ENCODE data around the gene TMEM87B. TPM values are rescaled to one million over a fixed set of nuclear protein-coding genes. Genes with fewer than 3 reads are reported as not detected.
A peak's percentile ranks its signal among the peaks of the same experiment; 100 is the strongest.

TMEM87B gene
- total RNA-seq, 1 experiment from 2014 or later, result 24.4 TPM

DNA sequence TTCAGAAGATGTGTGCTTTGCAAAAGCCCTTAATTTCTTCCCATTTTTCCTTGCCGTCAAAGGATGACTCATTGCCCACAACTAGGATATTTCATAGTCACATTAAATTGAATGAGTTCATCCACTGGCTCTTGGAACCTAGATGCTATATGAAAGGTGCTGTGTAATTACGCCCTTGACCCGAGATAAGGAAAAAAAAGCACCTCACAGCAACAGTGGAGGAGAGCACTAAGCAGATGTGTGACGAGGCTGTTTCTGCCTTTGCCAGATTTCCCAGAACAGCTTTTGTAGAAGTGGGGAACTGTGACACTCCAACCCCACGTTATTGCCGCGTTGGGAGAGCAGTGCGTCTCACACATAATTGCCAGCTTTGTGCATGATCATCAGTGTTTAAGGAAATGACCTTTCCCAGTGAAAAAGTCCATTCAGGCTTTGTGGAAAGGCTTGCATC, 33.3 kb upstream of the TMEM87B start:
- intact Hi-C loops (cut with micrococcal nuclease; ENCODE audit: unreplicated experiment), result no loop called here

DNA sequence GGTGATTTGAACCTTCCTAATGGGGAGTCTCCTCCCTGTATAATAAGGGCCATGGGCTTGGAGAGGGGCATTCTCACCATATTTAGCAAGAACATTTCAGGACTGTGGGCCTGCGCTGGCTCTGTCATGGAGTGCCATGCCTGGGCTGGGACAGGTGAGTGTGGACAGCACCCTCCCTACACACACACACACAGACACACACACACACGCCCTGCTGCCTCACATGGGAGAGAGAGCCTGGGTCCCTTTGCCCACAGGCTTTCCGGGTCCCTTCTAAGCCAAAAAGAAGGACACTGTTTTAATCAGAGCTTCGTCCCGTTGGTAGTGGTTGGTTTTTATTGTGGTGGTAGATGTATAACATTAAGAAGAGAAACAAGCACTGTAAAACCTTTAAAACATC, 31.4 kb upstream of the TMEM87B start:
- no peak overlapping the region for H3K27ac ChIP-seq
- POLR2A ChIA-PET (ENCODE audit: unreplicated experiment), result no interaction called here
- no peak overlapping the region for H3K4me3 ChIP-seq
- no peaks in the 10 kb centered on the region for H3K27me3 ChIP-seq (ENCODE audit: insufficient read depth, low read depth)
- CTCF ChIA-PET, result interaction anchor here (0.6 kb wide), 1 partner anchor 136 kb away, joined by 5 read pairs; no protein-coding TSS in a partner anchor
- TF ChIP-seq EZH2 (IDR thresholded peaks at IDR 0.05; ENCODE audit: low read depth), result no peak
- TF ChIP-seq, protein P1, sequence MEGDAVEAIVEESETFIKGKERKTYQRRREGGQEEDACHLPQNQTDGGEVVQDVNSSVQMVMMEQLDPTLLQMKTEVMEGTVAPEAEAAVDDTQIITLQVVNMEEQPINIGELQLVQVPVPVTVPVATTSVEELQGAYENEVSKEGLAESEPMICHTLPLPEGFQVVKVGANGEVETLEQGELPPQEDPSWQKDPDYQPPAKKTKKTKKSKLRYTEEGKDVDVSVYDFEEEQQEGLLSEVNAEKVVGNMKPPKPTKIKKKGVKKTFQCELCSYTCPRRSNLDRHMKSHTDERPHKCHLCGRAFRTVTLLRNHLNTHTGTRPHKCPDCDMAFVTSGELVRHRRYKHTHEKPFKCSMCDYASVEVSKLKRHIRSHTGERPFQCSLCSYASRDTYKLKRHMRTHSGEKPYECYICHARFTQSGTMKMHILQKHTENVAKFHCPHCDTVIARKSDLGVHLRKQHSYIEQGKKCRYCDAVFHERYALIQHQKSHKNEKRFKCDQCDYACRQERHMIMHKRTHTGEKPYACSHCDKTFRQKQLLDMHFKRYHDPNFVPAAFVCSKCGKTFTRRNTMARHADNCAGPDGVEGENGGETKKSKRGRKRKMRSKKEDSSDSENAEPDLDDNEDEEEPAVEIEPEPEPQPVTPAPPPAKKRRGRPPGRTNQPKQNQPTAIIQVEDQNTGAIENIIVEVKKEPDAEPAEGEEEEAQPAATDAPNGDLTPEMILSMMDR (conservative IDR thresholded peaks at IDR 0.05), result no peak
- no TSS peak for BruUV-seq (replicated peaks)
- intact Hi-C loops (cut with micrococcal nuclease; ENCODE audit: unreplicated experiment), result no loop called here
- no peaks in the 10 kb centered on the region for H3K9me3 ChIP-seq (ENCODE audit: insufficient read depth, low read depth)
- no peaks in the 10 kb centered on the region for H3K36me3 ChIP-seq (ENCODE audit: low read depth)
- H2AFZ ChIP-seq, result no peak overlapping the region
- H3K79me2 ChIP-seq (ENCODE audit: low read depth), result no peaks in the 10 kb centered on the region
- DNase-seq, result no peak
- no peaks in the 10 kb centered on the region for H4K20me1 ChIP-seq (ENCODE audit: insufficient read depth)
- peaks cover 8% of the 10 kb centered on the region; the same call in 1 of the 2 replicates for H3F3A ChIP-seq (ENCODE audit: insufficient read depth, low read depth)
- H3K9me2 ChIP-seq (ENCODE audit: insufficient read depth), result no peaks in the 10 kb centered on the region
- H3K4me1 ChIP-seq (replicated peaks; ENCODE audit: insufficient read depth), result peaks cover 28% of the 10 kb centered on the region
- no peak overlapping the region for H3K4me2 ChIP-seq

More for the DNA sequence above, 33.3 kb upstream of the TMEM87B start:
- POLR2A ChIA-PET (ENCODE audit: unreplicated experiment), result no interaction called here
- Histone ChIP-seq H3K27me3 (ENCODE audit: insufficient read depth, low read depth) (no peaks in the 10 kb centered on the region), H3K27ac (no peak overlapping the region), H3K9me3 (ENCODE audit: insufficient read depth, low read depth) (no peaks in the 10 kb centered on the region), H3K4me2 (no peak overlapping the region), H4K20me1 (ENCODE audit: insufficient read depth) (no peaks in the 10 kb centered on the region), H3K4me3 (no peak overlapping the region), H3K36me3 (ENCODE audit: low read depth) (no peaks in the 10 kb centered on the region), H2AFZ (no peak overlapping the region), H3F3A (ENCODE audit: insufficient read depth, low read depth) (peaks cover 8% of the 10 kb centered on the region; the same call in 1 of the 2 replicates), H3K4me1 (replicated peaks; ENCODE audit: insufficient read depth) (peaks cover 25% of the 10 kb centered on the region), H3K79me2 (ENCODE audit: low read depth) (no peaks in the 10 kb centered on the region), H3K9me2 (ENCODE audit: insufficient read depth) (no peaks in the 10 kb centered on the region)
- no TSS peak for BruUV-seq (replicated peaks)
- TF ChIP-seq EZH2 (IDR thresholded peaks at IDR 0.05; ENCODE audit: low read depth), result no peak
- TF ChIP-seq, protein P1 (conservative IDR thresholded peaks at IDR 0.05), result no peak
- CTCF ChIA-PET, result no interaction called here
- peak in 1 of 2 experiments; percentile 52 for DNase-seq

DNA sequence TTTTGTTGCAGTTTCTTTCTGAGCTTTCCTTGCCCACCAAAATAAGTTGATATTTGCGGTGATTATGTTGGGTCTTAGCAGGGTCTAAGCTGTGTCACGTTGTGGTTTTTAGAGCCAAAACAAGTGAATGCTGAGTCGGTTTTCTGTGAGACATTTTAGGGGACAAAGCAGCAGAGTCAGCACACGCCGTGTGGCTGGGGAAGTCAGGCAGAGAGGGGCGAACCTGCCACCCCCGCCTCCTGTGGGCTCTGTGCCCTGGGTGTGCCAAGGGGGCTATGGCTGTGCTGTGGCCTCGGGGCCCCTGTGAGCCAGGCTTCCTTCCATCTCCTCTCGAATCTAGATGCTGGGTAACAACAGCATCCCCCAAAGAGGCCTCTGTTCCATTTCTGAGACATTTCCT, 30.8 kb upstream of the TMEM87B start:
- Histone ChIP-seq H3K27ac (no peak overlapping the region), H3K4me3 (no peak overlapping the region), H3K9me2 (ENCODE audit: insufficient read depth) (no peaks in the 10 kb centered on the region), H3K4me1 (replicated peaks; ENCODE audit: insufficient read depth) (peaks cover 32% of the 10 kb centered on the region), H3K79me2 (ENCODE audit: low read depth) (no peaks in the 10 kb centered on the region), H3K36me3 (ENCODE audit: low read depth) (no peaks in the 10 kb centered on the region), H3K27me3 (ENCODE audit: insufficient read depth, low read depth) (no peaks in the 10 kb centered on the region), H3F3A (ENCODE audit: insufficient read depth, low read depth) (peaks cover 8% of the 10 kb centered on the region; the same call in 1 of the 2 replicates), H2AFZ (no peak overlapping the region), H3K9me3 (ENCODE audit: insufficient read depth, low read depth) (no peaks in the 10 kb centered on the region), H3K4me2 (no peak overlapping the region), H4K20me1 (ENCODE audit: insufficient read depth) (no peaks in the 10 kb centered on the region)
- CTCF ChIA-PET, result no interaction called here
- POLR2A ChIA-PET (ENCODE audit: unreplicated experiment), result no interaction called here
- intact Hi-C loops (cut with micrococcal nuclease; ENCODE audit: unreplicated experiment), result no loop called here
- TF ChIP-seq EZH2 (IDR thresholded peaks at IDR 0.05; ENCODE audit: low read depth), result no peak
- TF ChIP-seq, protein P1 (conservative IDR thresholded peaks at IDR 0.05), result no peak
- DNase-seq, result no peak
- BruUV-seq (replicated peaks), result no TSS peak

Measured in PC-9 (cell line).